Measurements from ENCODE around the gene AMER1. TPM values are rescaled to one million over a fixed set of nuclear protein-coding genes. Genes with fewer than 3 reads are reported as not detected.
"Not testable (repeated sequence)": the region's sequence is repeated elsewhere in the genome, so short reads cannot be mapped to it uniquely, and the experiment has no call there.

AMER1 gene
- 1 to 10 TPM; 7.2 to 8.3 (median 8.0) TPM for polyA plus RNA-seq (ENCODE audit: insufficient read length in 4 of 4)

DNA sequence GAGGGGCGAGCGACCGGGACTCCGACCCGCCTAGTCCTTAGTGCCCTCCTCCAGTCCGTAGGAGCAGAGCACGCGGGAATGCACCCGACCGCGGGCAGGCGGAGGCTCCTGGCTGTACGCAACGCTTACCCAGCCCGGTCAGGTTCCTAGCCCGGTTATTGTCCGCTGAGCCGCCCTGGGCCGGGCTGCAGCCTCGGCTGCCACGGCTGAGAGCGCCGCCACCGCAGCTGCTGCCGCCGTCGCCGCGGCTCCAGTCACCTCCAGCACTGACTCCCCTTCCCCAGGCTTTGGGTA lies at the start of gene AMER1:
Gene AMER1 (minus strand): TSS at position 268 of the 294 bp plus-strand sequence. CDS start 12,422 bp downstream, outside the sequence.
- DNase-seq (ENCODE audit: low read depth in 4 of 4, low spot score in 3 of 4), result no peak

- DNase-seq (ENCODE audit: low read depth in 4 of 4, low spot score in 3 of 4), result no peak
These were observed 24.8 kb upstream of the AMER1 start, which contains the start of gene ASB12 for GRCh38 chrX:64230123-64230970. Gene ASB12 (minus strand): TSS chrX:64230607. CDS start chrX:64225650, 4,957 bp downstream.

GRCh38 chrX:64229154-64229553 lies 23.6 kb upstream of the AMER1 start:
- no peak for DNase-seq (ENCODE audit: low read depth in 4 of 4, low spot score in 3 of 4)

DNA sequence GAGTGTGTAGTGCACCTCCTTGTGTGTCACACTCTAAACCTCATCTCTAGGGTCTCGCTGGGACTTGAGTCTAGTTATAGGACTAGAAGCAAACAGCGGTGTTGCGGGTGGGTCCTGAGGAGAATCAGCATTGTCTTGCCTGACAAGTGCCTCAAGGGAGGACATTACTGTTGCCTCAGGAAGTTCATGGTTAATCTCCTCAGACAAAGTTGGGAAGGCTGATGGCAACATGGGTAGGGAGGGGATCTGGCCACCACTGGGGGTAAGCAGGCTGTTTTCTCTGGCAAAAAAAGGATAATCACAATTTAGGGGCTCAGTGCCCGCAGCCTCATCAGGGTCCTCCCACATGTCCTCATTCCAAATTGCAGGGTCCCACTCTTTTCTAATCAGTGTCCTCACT lies 12.5 kb upstream of the AMER1 start:
- DNase-seq (ENCODE audit: low read depth in 4 of 4, low spot score in 3 of 4), result no peak

GRCh38 chrX:64213989-64214388 lies 8.5 kb upstream of the AMER1 start:
- DNase-seq (ENCODE audit: low read depth in 4 of 4, low spot score in 3 of 4), result not testable (repeated sequence)

DNA sequence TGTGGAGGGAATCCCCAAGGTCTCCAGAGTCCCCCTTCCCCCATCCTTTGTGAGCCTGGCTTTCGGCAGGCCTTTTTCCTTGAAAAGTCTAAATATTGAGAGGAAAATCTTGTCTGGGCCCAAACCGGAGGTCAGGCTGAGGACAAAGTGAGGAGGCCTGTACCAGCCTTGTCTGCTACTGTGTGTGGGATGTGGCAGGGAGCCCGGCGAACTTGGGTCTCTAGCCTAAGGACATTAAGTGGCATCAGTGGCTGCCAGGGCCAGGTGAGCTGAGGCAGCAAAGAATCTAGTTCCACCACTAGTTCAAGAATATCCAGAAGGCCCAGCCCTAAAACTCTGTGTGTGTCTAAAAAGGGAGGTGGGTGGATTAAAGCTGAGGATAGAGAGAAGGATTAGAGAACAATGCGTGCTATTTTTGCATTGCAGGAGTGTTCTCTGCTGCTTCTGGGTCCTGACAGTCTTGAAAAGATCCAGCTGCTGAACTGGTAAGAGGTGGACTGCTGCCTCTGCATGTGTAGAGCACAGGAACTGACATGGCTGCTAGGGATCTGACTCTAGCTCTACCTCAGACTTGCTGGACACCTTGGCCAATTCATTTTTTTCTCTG lies 1.2 kb upstream of the AMER1 start:
- DNase-seq (ENCODE audit: low read depth in 4 of 4, low spot score in 3 of 4), result no peak

- DNase-seq (ENCODE audit: low read depth in 4 of 4, low spot score in 3 of 4), result peak; percentile 66 to 90 (median 86)
These were observed 410 bp upstream of the AMER1 start for GRCh38 chrX:64205735-64206501.

- DNase-seq (ENCODE audit: low read depth in 4 of 4, low spot score in 3 of 4), result no peak
These were observed 637 bp downstream of the AMER1 start for GRCh38 chrX:64204701-64205440.

GRCh38 chrX:64204252-64204651 lies 1.3 kb downstream of the AMER1 start:
- no peak for DNase-seq (ENCODE audit: low read depth in 4 of 4, low spot score in 3 of 4)

DNA sequence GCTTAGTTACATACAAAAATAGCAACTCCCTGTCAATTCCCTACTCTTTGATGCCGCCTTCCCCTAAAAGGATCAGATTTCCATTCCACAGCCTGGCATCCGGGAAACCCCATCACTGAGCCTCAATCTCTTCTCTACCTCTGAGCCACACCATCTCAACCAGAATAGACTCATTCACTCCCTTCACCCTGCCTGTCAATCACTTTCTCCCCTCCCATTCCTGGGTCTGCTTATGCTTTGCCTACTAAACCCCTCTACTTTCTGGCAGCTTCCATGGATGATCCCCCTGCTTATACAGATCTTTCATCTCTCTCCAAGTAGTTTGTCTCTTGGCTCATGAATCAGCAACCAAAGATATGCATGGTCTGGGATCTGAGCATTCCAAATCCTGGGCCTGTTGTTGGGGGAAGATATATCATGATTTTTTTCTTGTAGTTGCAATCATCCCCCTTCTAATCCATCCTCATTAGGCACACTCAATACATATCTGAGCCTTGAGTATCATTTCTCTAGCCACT lies 2.6 kb downstream of the AMER1 start:
- DNase-seq (ENCODE audit: low read depth in 4 of 4, low spot score in 3 of 4), result no peak

GRCh38 chrX:64198036-64198435 lies 7.5 kb downstream of the AMER1 start:
- no peak for DNase-seq (ENCODE audit: low read depth in 4 of 4, low spot score in 3 of 4)

- no peak for DNase-seq (ENCODE audit: low read depth in 4 of 4, low spot score in 3 of 4)
These were observed 8.9 kb downstream of the AMER1 start for GRCh38 chrX:64196606-64197005.

- DNase-seq (ENCODE audit: low read depth in 4 of 4, low spot score in 3 of 4), result no peak
These were observed 9.6 kb downstream of the AMER1 start for GRCh38 chrX:64195862-64196261.

DNA sequence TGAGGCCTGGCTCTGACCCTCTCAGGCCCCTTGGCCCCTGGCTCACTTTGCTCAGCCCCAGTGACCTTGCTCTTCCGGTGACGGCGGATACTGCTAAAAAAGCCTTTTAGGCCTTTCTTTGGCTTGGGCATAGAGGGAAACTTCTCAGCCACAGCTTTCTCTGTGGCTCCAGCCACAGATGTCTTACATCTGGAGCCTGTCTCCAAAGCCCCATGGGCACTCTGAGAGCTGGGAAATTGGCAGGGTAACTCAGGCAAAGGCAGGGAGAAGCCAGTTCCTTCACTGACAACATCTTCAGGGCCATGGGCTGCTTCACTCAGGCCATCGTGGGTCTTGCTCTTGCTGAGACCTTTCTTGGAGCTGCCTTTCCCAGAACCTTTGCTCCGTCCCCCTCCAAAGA lies 12.8 kb downstream of the AMER1 start:
- no peak for DNase-seq (ENCODE audit: low read depth in 4 of 4, low spot score in 3 of 4)

GRCh38 chrX:64192040-64192439 lies 13.5 kb downstream of the AMER1 start:
- DNase-seq (ENCODE audit: low read depth in 4 of 4, low spot score in 3 of 4), result no peak

- no peak for DNase-seq (ENCODE audit: low read depth in 4 of 4, low spot score in 3 of 4)
These were observed 14.1 kb downstream of the AMER1 start for GRCh38 chrX:64191281-64192010.

GRCh38 chrX:64190136-64190740 lies 15.3 kb downstream of the AMER1 start:
- DNase-seq (ENCODE audit: low read depth in 4 of 4, low spot score in 3 of 4), result no peak

DNA sequence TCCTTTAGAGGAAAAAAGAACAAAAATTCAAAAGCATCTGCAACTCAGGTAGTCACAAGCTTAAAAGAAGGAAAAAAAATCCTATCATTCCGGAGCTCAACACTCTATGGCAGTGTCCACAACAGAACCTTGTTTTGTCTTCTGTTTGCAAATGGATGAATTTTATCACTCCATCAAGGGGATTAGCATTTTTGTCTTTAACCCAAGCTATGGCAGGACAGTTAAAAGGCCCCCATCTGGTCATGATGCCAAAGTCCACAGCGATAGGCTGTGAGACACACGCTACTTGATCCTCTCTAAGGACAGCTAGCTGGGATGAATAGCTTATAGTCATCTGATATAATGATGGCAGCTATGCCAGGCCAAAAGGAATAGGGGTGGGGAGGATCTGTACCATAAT lies 16.6 kb downstream of the AMER1 start:
- DNase-seq (ENCODE audit: low read depth in 4 of 4, low spot score in 3 of 4), result no peak

DNA sequence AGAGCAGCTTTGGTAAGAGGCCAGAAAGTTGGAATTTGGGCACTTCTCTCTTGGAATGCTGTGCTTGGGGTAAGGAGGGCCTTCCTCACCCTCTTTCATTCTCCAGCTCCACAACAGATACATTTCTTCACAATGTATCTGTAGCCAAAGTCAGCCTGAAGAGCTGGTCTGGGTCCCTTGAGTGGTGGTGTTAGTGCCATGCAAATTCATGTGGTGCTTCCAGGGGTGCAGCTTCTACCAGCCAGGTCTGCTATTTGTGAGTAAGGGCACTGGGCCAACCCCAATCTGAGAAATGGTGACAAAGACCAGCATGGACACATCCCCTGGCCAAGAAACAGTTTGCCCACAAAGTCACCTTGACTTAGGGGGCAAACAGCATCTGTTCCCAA lies 17.8 kb downstream of the AMER1 start:
- no peak for DNase-seq (ENCODE audit: low read depth in 4 of 4, low spot score in 3 of 4)
